ENCODE results near the gene LINC01488. TPM values are rescaled to one million over a fixed set of nuclear protein-coding genes. Genes with fewer than 3 reads are reported as not detected.

The LINC01488 gene
- total RNA-seq, 1 experiment from 2014 or later, result not detected

GRCh38 chr11:69450064-69450856, 31.2 kb upstream of the LINC01488 start:
- Histone ChIP-seq H3K9me2 (ENCODE audit: insufficient read depth) (no peaks in the 10 kb centered on the region), H3K36me3 (ENCODE audit: control insufficient read depth in 1 of 2, insufficient read depth in 2 of 2, low read length in 2 of 2) (no peaks in the 10 kb centered on the region), H3K4me3 (replicated peaks in 1 of 2; ENCODE audit: low read depth in 1 of 2, low read length in 2 of 2) (no peak overlapping the region), H3K9me3 (ENCODE audit: control insufficient read depth in 1 of 2, insufficient read depth in 1 of 2, low read depth in 1 of 2, low read length in 2 of 2) (no peaks in the 10 kb centered on the region), H3K79me2 (ENCODE audit: insufficient read depth, low read length) (no peaks in the 10 kb centered on the region), H4K20me1 (ENCODE audit: insufficient read depth) (no peaks in the 10 kb centered on the region), H3K27ac (ENCODE audit: low read depth, low read length) (no peak overlapping the region), H3K4me2 (ENCODE audit: low read length) (no peak overlapping the region), H3K9ac (ENCODE audit: low read length) (no peak overlapping the region), H3K27me3 (ENCODE audit: insufficient read depth, low read length) (no peaks in the 10 kb centered on the region), H2AFZ (ENCODE audit: low read depth, low read length, poor library complexity, severe bottlenecking) (no peak overlapping the region), H3K4me1 (ENCODE audit: control insufficient read depth in 1 of 2, insufficient read depth in 2 of 2, low read length in 2 of 2) (0 out of 4 replicates have a peak, but pooled peaks cover 0 to 3% of the 10 kb centered on the region in 2 experiments)
- no peak for ATAC-seq
- no peak for DNase-seq (ENCODE audit: low read depth, low spot score)
- RAD21 ChIA-PET (ENCODE audit: low non-redundant PET in 1 of 2, low total read pairs in 2 of 2, uncharacterized antibody in 2 of 2, unreplicated experiment in 2 of 2), result no interaction called here
- intact Hi-C loops (cut with micrococcal nuclease), result no loop called here
- TF ChIP-seq JUND (IDR thresholded peaks at IDR 0.05), result no peak
- CTCF ChIA-PET, result no interaction called here
- POLR2A ChIA-PET, result no interaction called here
- BruUV-seq (replicated peaks), result no TSS peak

GRCh38 chr11:69450857-69451220, 30.6 kb upstream of the LINC01488 start:
- TF ChIP-seq POLR2AphosphoS5 (IDR thresholded peaks at IDR 0.05; ENCODE audit: low read depth, low read length) (no peak), EZH2phosphoT487 (IDR thresholded peaks at IDR 0.05; ENCODE audit: borderline replicate concordance) (no peak), SRF (IDR thresholded peaks at IDR 0.05; ENCODE audit: low read depth) (no peak), RAD21 (IDR thresholded peaks at IDR 0.05; ENCODE audit: low read depth) (no peak), EZH2 (IDR thresholded peaks at IDR 0.05) (no peak), MAX (IDR thresholded peaks at IDR 0.05) (no peak), SIN3A (IDR thresholded peaks at IDR 0.05; ENCODE audit: low read depth) (no peak), ATF3 (IDR thresholded peaks at IDR 0.05) (no peak), ELF1 (IDR thresholded peaks at IDR 0.05; ENCODE audit: borderline replicate concordance, low read depth) (no peak), SP1 (IDR thresholded peaks at IDR 0.05; ENCODE audit: low read depth) (no peak), YY1 (IDR thresholded peaks at IDR 0.05; ENCODE audit: extremely low read depth, insufficient replicate concordance, low read depth, low read length) (no peak), ZNF274 (IDR thresholded peaks at IDR 0.05; ENCODE audit: low read depth, low read length) (no peak)
- TF ChIP-seq, protein P1, sequence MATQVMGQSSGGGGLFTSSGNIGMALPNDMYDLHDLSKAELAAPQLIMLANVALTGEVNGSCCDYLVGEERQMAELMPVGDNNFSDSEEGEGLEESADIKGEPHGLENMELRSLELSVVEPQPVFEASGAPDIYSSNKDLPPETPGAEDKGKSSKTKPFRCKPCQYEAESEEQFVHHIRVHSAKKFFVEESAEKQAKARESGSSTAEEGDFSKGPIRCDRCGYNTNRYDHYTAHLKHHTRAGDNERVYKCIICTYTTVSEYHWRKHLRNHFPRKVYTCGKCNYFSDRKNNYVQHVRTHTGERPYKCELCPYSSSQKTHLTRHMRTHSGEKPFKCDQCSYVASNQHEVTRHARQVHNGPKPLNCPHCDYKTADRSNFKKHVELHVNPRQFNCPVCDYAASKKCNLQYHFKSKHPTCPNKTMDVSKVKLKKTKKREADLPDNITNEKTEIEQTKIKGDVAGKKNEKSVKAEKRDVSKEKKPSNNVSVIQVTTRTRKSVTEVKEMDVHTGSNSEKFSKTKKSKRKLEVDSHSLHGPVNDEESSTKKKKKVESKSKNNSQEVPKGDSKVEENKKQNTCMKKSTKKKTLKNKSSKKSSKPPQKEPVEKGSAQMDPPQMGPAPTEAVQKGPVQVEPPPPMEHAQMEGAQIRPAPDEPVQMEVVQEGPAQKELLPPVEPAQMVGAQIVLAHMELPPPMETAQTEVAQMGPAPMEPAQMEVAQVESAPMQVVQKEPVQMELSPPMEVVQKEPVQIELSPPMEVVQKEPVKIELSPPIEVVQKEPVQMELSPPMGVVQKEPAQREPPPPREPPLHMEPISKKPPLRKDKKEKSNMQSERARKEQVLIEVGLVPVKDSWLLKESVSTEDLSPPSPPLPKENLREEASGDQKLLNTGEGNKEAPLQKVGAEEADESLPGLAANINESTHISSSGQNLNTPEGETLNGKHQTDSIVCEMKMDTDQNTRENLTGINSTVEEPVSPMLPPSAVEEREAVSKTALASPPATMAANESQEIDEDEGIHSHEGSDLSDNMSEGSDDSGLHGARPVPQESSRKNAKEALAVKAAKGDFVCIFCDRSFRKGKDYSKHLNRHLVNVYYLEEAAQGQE (IDR thresholded peaks at IDR 0.05; ENCODE audit: low read depth), result no peak
- H3K36me3 ChIP-seq (ENCODE audit: control insufficient read depth in 1 of 2, insufficient read depth in 2 of 2, low read length in 2 of 2), result no peaks in the 10 kb centered on the region
- no TSS peak for BruUV-seq (replicated peaks)
- H3K9ac ChIP-seq (ENCODE audit: low read length), result no peak overlapping the region
- no peak overlapping the region for H3K27ac ChIP-seq (ENCODE audit: low read depth, low read length)
- no peak overlapping the region for H2AFZ ChIP-seq (ENCODE audit: low read depth, low read length, poor library complexity, severe bottlenecking)
- H3K4me1 ChIP-seq (ENCODE audit: control insufficient read depth in 1 of 2, insufficient read depth in 2 of 2, low read length in 2 of 2), result 0 out of 4 replicates have a peak, but pooled peaks cover 0 to 3% of the 10 kb centered on the region in 2 experiments
- no peaks in the 10 kb centered on the region for H3K9me2 ChIP-seq (ENCODE audit: insufficient read depth)
- no peaks in the 10 kb centered on the region for H3K27me3 ChIP-seq (ENCODE audit: insufficient read depth, low read length)
- no peak for ATAC-seq
- H3K9me3 ChIP-seq (ENCODE audit: control insufficient read depth in 1 of 2, insufficient read depth in 1 of 2, low read depth in 1 of 2, low read length in 2 of 2), result no peaks in the 10 kb centered on the region
- no peak for DNase-seq (ENCODE audit: low read depth, low spot score)
- no peak overlapping the region for H3K4me3 ChIP-seq (replicated peaks in 1 of 2; ENCODE audit: low read depth in 1 of 2, low read length in 2 of 2)
- ChIA-PET CTCF (no interaction called here), POLR2A (no interaction called here), RAD21 (ENCODE audit: low non-redundant PET in 1 of 2, low total read pairs in 2 of 2, uncharacterized antibody in 2 of 2, unreplicated experiment in 2 of 2) (no interaction called here)
- no peak overlapping the region for H3K4me2 ChIP-seq (ENCODE audit: low read length)
- intact Hi-C loops (cut with micrococcal nuclease), result no loop called here
- no peaks in the 10 kb centered on the region for H3K79me2 ChIP-seq (ENCODE audit: insufficient read depth, low read length)
- H4K20me1 ChIP-seq (ENCODE audit: insufficient read depth), result no peaks in the 10 kb centered on the region
